Right lung (tissue), 5 donors: ENCODE results near the gene SORT1. TPM values are rescaled to one million over a fixed set of nuclear protein-coding genes. Genes with fewer than 3 reads are reported as not detected.
"Not testable (repeated sequence)": the region's sequence is repeated elsewhere in the genome, so short reads cannot be mapped to it uniquely, and the experiment has no call there.

Experiments used
- DNase-seq, 2 donors: peaks; one replicate each; pipeline ENCODE4 v3.0.0-alpha.2; 2013
- polyA plus RNA-seq, 5 donors: library from polyadenylated mRNA; unstranded; fragments of 120-200 nt; gene quantifications; one replicate each; pipeline versions ENCODE4 v1.2.1 to v1.2.3, GENCODE V29; 2013; ENCODE audit warnings: inconsistent platforms in 1 of 5, low replicate concordance in 1 of 5; ENCODE audit not compliant: insufficient read length in 5 of 5, insufficient read depth in 1 of 5

The SORT1 gene
- polyA plus RNA-seq, 5 donors, result 34.0 to 51.2 (median 42.6) TPM

DNA sequence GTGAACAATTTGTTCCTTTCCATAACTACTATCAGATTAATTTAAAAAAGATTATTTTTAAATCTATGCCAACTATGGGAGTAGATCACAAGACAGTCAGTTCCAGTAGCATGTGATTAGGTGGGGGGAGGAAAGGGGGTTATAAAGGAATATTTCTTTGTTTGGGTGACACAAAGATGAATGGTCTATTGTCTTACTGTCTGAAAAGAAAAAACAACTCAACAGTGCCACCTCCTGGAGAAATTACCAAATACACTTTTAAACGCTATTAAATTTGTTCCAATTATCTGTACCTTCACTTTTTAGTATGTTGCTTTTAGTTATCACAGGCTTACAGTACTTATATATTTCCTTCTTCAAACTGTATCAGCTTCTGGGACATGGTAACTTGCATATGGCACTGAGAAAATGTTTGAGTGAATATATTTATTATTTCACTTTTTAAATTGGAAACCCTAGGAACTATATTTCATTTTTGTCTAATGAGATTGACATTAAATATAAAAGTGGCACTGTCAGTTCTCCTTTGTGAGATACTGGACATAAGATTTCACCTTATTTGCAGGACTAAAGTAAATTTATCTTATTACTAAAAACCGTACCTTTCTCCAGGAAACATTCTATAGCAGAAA is 1.7 kb upstream of the SORT1 start:
- peak in 1 of 2 donors; percentile 62 for DNase-seq

DNA sequence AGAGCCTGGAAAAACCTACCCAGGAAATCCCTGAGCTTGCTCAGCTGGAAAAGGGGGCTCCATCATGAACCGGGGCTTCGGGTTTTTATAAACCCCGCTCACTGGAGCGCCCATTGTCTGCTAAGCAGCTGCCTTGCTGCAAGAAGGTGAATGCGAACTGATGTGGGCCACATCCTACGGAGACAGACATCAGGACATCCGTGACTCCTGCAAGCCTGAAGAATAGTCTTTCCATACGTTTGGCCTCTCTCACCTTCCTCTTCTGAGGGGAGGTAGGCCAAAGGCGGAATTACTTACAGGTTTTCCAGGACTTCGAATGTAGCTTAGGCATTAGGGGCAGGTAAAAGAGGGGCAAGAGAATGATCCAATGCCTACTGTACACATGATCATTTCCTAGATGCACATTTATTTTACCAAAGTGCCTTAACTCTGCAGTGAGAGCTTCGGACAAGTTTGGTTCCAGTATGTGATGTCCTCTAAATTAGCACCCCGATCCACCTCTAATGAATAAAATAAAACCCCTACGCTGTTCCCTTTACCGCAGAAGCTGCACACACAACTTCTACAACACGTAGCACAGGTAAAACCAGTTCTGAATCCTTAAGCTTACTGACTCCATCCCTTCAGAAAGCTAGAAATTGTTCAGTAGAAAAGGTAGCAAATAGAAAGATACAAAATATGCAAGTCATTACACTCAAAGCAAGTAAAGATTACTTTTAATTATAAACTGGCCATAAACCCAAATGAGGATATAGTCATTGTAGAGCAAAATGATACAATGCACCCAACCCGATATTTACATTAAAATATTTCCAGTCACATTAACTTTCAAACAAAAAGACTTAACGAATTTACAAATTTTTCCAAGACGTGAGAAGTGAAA is 866 bp upstream of the SORT1 start:
- DNase-seq, result no peak

DNA sequence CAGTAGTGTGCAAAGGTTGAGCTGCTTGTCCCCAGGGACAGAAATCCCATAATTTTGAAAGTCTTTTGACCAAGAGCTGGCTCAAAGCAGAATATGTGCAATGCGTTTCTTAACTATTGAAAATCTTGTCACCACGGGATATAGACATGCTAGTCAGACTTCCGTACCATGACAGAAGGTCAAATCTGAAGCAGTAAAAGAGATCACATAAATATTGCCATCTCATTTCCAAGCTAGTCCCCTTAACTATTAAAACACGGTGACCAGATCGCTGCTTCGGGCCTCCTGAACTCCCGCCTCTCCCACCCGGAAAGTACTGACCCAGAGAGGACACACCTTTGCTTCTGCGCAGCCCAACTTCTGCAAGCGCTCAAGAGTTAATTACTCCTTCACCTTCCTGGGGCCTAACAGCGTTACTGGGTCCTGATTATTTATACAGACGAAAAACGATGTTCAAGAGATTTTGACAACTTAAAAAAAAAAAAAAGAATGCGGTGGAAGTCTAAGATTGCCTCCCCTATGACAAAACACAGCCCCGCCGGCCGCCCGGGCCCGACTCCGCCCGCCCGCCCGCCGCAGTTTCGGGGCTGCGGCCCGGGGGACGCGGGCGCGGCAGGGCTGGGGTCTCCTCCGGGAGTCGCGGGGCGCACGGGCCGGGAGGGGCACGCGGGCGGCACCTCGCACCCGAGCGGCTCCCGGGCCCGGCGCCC is 692 bp downstream of the SORT1 start:
- no peak for DNase-seq

DNA sequence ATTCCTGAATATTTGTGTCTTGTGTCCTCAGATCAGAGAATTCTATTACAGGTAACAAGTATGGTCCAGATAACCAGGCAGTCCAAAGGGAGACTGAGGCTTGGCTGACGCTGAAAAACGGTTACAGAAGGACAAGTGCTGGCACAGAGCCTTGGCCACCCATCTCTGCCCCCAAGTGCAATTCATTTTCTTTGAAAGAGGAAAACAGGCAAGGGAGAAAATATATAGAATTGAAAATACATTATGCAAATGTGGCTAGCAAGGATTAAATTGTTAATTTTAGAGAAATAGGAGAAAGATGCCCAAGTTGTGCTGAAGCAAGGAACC is 1.2 kb downstream of the SORT1 start:
- no peak for DNase-seq

DNA sequence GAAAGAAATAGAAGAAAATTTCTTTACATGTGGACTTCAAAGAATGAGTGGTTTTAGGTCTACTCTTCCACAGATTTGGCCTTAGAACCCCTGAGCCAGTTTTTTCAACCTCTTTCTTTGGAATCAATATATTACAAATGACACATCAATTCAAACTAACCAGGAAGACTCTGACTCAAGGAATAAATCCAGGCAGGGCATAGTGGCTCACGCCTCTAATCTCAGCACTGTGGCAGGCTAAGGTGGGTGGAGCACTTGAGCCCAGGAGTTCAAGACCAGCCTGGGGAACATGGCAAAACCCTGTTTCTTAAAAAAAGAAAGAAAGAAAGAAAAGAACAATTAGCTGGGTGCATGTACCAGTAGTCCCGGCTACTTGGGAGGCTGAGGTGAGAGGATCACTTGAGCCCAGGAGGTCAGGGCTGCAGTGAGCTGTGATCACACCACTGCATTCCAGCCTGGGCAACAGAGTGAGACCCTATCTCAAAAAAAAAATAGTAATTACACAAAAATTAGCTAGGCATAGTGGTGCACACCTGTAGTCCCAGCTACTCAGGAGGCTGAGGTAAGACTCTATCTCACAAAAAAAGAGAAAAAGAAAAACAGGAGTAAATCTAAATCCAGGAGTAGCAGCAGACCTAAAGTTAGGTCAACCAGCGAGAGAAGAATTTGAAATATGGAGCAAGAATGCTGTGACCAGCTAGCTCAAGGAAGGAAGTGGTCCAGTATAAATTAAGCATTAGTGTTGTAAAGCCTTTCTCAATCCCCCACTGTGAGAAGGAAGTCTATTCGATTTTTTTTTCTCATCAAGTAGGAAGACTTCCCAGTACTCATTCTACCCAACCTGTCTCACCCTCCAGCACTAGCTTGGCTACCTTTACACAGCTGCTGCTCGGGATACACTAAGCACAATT is 1.9 kb downstream of the SORT1 start:
- DNase-seq, result no peak

DNA sequence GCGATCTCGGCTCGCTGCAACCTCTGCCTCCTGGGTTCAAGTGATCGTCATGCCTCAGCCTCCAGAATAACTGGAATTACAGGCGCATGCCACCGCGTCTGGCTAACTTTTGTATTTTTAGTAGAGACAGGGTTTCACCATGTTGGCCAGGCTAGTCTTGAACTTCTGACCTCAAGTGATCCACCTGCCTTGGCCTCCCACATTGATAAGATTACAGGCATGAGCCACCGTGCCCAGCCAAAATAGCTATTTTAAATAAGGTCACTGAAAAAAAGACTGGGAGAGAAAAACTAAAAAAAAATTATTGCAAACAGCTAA is 2.5 kb downstream of the SORT1 start:
- not testable (repeated sequence) for DNase-seq

DNA sequence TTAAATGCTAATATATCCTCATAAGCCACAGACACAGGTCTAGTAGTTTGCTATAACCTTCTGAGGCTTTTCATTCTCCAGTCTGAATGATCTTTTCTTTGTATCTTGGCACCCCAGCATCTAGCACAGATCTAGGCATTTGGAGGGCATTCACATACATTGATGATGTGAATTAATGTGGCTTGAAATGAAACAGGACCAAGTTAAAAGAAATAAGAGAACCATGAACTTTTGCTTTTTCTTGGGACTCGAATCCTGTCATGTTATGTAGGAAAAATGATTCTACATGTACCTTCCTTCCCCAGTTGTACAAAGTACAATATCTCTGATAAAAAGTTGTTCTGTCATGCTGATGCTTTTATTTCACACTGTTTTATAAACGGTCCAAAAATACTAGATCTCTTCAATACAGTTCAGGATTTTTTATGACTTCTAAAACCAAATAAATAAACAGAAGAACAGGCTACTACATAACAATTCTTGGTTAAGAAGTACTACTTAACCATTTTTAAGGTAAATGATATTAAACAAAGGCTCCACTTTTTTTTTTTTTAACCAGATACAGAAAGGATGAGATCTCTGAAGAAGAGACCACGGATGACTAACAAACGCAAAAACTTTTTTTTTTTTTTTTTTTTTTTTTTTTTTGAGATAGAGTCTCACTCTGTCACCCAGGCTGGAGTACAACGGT is 3.0 kb downstream of the SORT1 start:
- DNase-seq, result no peak

DNA sequence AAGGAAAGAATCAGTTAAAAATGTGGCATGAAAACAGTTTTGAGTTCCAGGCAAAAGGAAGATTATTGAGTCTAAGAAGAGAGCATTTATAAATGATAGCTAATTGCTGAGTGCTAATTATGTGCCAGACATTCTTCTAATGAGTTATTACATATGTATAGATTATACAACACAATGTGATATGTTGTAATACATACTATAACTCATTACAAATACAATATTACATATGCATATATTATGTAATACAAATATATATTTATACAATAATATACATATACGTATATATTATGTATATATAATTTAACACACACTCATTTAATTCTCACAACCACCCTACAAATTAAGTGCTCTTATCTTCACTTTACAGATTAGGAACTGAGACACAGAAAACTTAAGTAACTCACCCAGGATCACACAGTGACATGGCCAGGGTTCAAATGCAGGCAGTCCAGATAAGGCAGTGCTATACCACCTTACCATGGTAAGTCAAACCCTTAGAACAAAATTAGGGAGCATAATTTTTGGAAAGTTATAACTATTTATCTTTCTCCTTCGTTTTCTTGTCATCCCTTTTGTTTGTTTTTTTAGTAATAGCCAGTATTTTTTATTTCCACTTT is 4.0 kb downstream of the SORT1 start:
- no peak for DNase-seq

DNA sequence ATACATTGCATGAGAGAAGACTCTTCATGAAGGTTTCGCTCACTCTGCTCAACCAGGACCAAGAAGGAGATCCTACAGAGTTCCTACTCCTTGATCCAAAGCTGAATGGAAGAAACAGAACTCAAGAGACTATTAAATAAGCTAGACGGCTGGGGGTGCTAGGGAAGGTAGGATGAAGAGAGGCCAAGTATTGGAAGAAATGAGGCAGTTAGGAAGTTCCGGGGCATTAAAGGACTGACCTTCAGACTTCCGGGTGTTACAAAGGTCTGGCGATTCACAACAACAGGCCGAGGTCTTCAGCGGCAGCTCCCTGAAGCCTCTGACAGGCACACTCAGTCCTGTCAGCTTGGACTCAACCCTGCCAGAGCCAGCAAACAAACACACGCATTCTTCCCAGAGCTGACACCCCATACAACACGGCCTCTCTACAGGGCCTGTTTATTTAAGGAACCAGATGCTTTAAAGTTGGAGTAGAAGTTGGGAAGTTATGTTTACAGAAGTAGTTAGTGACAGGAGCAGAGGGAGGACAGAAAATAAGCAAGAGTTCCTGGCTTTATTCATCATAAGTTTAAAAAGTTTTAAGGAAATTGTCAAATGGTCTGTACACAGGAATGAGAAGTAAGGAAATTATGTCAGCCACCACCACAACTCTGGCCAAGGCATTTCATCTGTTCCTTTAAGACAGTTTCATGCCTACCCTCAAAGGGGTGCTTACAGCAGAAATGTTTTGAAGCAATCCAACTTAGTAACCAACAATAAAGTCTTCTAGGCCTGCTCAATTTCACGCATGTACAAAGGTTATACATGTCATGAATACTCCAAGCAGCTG is 4.7 kb downstream of the SORT1 start:
- peak; percentile 85 to 93 for DNase-seq

DNA sequence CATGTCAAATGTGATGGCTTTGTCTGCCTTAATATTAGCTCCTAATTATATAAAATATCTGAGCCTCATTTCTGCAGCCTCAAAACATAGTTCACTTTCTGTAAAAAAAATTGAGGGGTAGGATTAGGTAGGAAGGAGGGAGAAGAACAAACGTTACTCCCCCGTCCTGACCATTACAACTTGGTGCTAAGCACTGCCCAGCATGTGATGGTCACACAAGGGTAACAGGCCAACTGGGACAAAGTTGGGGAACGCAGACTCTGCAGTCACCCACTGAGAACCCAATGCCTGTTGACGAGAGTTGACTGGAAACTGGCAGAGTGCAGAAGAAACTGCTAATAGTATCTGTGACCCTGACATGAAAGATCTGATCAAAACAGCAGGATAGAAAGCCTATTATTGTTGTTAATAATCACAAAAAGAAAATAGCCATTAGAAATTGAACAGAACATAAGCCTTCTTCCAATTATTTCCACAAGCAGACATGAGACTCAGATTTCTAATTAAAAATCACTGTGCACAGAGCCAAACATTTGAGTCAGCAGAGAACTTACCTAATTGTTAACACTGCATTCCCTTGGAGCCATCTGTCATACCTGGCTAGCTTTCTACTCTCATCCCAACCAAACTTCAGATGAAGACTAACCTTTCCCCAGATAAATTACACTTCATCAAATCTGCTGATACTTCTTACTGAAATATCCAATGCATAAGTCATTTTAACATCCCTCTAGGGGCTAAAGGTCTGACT is 5.5 kb downstream of the SORT1 start:
- DNase-seq, result no peak

DNA sequence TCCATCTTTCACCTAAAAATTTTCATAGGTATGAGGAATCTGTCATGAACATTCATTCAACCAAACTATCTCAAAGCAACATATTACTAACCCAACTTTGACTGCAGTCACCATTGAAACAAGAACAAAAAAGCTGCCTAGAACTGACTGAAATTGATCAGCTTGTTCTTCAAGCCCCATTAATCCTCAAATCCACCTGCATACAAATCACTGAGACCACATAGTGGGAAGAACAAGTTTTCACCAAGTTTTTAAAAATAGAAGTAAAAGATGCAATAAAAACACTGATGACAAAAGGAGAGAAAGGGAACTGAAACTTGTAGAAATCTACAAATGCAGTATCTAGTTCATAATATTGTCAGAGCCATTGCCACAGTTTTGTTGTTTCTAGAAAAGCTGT is 6.1 kb downstream of the SORT1 start:
- no peak for DNase-seq

DNA sequence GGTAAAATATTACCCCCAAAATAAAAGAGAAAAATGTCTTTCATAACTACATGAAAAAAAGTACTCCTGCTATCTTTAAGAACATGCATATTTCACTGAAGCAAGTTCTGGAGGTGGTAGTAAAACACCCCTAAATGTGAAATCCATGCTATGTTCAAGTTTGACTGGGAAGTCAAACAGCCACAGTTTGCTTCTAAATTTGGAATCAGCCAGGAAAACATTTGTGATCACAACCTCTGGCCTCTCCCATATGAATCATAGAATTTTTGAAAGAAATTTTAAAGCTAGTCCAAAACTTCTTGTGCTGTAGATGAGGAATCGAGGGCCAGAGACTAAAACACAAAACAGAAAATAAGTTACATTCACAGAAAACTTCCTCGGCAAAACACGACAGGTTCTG is 6.6 kb downstream of the SORT1 start:
- DNase-seq, result no peak

DNA sequence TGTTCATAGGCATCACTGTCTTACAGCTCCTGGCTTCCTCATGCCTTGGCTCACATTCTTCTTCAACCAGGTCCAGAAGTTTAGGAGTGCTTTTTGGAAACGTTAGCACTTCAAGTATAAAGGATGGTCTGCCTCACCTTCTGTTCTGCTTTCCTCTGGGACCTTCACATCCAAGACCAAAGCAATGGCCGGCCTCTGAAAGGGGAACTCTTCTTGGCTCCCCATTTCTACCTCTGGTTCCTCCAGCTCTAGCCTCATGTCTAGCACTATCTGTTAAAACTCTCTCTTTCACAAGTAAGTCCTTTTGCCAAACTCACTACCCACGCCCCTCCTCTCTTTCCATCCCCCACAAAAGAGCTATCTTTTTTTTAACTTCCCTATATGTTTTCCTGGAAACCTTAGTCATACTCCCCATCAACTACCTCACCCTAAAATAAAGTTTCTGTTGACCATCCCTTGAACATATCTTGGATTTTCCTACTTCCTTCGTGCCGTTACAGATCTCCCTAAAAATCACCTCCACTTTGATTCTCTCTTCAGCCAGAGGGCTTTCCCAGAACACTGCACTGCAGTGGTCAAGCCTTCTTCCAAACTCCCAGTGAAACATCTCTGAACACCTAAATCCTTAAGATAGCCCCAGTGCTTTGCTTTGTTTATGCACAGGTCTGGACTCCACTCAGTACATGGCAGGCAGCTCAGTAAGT is 7.9 kb downstream of the SORT1 start:
- DNase-seq, result no peak

DNA sequence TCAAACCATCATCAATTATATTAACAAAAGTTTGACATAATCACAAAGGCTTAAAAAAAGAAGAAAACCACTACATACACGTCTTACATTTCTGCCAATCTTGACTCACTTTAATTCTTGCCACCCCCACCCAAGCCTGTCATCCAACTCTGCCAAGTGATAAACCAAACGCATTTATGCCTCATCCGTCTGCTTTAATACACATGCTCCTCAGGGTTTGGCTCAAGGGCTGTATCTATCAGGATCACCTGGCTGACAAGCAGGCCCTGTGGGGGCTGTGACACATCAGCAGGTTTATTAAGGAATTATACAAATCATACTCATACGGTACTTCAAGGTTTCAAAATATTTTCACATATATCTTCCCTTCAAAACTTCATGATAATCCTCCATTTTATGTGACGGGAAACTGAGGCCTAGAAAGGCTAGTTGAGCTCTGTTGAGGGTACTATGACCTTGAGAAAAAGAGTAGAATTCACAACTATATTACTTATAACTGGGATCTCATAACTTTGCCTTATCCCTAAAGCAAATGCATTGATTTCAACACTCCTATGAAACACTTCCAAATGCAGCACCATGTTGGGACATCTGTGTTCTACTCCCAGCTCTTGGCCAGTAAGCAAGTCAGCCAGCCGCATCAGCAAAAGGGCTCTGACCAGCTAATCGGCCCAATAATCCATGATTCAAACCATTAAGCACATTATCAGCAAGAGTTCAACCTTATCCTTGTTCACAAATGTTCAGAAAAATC is 8.7 kb downstream of the SORT1 start:
- no peak for DNase-seq

DNA sequence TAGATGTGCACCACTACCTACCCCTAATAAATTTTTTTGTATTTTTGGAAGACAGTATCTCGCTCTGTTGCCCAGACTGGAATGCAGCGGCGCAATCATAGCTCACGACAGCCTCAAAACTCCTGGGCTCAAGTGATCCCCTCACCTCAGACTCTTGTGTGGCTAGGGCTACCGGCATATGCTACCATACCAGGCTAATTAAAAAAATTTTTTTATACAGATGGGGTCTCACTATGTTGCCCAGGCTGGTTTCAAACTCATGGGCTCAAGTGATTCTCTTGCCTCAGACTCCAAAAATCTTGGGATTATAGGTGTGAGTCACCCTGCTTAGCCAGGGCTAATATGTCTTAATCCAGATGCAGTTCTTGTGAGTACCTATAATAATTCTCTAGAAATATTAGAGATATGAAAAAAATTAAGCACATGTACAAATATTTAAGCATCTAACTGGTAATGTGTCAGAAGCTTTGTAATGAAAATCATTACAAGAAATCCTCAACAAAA is 9.5 kb downstream of the SORT1 start:
- DNase-seq, result no peak

DNA sequence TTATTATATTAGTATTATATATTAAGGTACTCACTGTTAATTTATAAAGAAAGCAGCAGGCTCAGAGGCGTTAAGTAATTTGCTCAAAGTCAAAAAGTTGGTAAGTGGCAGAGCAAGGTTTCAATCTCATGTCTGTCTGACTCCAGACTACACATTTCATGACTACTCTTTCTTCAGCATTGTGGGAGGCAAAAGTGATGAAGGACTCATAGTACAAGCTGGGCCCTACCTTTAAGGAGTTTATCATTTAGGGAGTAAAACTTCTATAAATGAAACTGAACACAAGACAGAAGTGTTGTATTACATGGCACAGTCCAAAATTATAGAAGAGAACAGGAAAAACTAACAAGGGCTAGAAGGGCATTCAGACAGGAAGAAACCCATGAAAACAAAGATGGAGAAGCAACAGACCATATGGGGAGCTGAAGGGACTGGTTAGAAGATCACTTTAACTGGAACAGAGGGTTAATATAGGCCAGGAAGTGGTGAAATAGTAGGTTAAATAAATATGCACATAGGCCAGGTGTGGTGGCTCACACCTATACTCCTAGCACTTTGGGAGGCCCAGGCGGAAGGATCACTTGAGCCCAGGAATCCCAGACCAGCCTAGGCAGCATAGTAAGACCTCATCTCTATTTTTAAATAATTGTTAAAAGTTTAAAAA is 11.5 kb downstream of the SORT1 start:
- DNase-seq, result no peak

DNA sequence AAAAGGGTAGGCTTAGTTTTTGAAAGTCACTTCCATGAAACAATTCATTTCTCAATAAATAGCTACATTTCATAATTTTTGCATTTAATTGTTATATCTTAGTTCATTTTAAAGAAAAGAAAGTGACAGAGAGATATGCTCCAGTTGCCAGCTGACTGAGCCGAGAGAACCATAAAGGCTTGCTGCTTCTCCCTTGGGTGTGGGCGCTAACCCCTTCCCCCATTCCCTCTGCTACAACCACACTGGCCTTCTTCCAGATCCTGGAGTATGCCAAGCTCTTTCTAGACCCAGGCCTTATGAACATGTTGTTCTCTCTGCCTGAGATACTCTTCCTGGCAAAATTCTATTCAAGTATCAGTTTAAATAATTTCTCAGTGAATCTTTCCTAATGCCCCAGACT is 12.3 kb downstream of the SORT1 start:
- no peak for DNase-seq
